GM20000 (cell line): ENCODE measurements around the gene SLC25A5.

ENCODE experiments used
- DNase-seq: peaks from one replicate; pipeline ENCODE4 v3.0.0; 2012; ENCODE audit warnings: low spot score
- CTCF ChIP-seq: IDR thresholded peaks from 2 replicates; pipeline ENCODE4 v1.5.1; 2012; ENCODE audit warnings: mild to moderate bottlenecking, control low read depth; ENCODE audit errors: extremely low read depth, missing control alignments

Gene SLC25A5

DNA sequence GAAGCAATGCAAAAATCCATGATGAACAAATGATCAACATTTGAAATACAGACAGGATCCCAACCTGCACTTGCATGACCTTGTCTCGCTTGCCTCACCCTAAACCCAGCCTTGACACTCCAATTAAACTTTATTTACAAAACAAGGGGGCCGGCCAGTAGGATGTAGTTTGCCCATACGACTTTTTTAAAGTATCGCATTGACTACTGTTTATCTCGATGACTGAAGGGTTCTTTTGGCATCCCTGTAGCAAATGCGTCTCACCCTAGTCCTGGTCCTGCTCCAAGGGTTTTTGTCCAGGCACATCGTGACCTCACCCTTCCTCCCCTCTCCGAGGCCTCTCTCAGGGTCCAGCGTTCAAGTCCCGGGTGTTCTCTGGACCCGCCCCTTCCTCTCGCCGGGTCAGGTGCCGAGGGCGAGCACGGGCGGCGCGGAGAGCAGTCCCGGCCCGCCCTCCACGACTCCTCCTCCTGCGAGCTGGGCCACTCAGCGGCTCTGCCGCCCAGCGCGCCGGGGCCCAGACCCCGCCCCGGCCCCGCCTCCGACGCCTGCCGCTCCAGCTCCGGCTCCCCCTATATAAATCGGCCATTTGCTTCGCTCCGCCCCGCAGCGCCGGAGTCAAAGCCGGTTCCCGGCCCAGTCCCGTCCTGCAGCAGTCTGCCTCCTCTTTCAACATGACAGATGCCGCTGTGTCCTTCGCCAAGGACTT is at the start of gene SLC25A5:
Gene SLC25A5, plus strand, starts transcription at position 603 of the 709 bp plus-strand sequence. Its CDS starts 72 bp downstream, at position 675.
- no peak for TF ChIP-seq CTCF
- peak; percentile 88 for DNase-seq

DNA sequence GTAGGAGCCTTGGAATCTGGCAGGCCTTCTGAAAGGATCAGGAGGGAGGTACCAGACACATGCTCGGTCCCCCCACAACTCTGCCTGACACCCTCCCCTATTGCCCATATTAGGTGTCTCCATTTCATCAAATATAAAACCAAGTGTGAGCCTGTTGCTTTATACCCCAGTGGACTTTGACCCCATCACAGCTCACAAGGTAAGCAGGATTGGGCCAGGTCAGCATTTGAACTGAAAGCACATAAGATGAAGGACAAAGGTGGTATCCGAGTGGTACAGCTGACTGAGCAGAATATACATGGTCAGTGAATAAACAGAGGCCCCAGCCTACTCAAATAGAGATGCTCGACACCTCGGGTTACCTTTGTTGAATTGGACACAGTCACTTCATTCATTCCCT is 49.1 kb upstream of the SLC25A5 start:
- TF ChIP-seq CTCF = no peak
- DNase-seq = no peak

GRCh38 chrX:119419898-119420297 is 48.3 kb upstream of the SLC25A5 start:
- TF ChIP-seq CTCF = no peak
- DNase-seq = no peak

DNA sequence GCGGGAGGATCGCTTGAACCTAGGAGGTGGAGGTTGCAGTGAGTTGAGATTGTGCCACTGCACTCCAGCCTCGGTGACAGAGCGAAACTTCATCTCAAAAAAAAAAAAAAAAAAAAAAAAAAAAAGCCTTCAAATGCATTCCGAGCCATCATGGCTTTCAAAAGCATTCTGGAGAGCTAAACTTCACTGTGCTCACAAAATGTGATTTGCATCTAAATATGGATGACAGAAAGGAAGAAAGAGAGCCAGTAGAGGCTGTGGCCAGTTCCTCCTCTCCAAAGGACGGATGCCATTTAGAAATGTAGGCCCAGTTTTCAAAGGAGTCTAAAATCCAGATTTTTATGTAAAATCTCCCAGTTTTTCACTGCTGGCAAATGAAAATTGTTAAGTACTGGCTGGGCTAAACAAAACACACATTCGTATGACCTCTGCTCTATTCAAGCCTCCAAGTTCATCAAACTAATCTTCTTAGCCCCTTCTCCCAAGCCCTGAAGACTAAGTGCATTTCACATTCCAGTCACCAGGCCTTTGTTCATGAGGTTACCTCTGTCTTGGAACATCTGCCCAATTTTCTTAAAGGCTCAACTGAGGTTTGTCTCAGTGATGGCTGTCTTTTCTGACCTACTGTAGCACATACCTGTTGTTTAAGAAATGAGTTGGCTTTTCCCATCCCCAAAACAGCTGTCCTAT is 47.1 kb upstream of the SLC25A5 start:
- no peak for TF ChIP-seq CTCF
- DNase-seq = no peak

DNA sequence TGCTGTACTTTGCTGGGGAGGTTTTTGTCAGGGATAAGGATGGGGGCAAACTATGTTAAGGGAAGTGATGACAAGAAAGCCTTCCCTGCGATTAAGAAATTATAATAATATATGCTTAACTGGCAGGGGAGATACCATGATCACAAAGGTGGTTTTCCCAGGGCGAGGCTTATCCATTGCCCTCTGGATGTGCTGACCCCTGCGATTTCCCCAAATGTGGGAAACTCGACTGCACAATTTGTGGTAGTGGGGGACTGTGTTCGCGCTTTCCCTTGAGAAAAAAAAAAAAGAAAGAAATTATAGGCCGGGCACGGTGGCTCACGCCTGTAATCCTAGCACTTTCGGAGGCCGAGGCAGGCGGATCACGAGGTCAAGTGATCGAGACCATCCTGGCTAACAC is 44.6 kb upstream of the SLC25A5 start:
- DNase-seq = no peak
- TF ChIP-seq CTCF = no peak

GRCh38 chrX:119424999-119425398 is 43.2 kb upstream of the SLC25A5 start:
- DNase-seq = no peak
- no peak for TF ChIP-seq CTCF

- DNase-seq = peak; percentile 38
- no peak for TF ChIP-seq CTCF
Observed at GRCh38 chrX:119427024-119427794, 41.0 kb upstream of the SLC25A5 start.
